GM18870 (cell line): ENCODE results near the gene BEGAIN.

Experiments
- ATAC-seq: cut with Tn5 transposase; IDR thresholded peaks from one replicate; pipeline ENCODE4 v1.9.1; 2021; ENCODE audit warnings: moderate library complexity; ENCODE audit not compliant: unreplicated experiment

BEGAIN gene

DNA sequence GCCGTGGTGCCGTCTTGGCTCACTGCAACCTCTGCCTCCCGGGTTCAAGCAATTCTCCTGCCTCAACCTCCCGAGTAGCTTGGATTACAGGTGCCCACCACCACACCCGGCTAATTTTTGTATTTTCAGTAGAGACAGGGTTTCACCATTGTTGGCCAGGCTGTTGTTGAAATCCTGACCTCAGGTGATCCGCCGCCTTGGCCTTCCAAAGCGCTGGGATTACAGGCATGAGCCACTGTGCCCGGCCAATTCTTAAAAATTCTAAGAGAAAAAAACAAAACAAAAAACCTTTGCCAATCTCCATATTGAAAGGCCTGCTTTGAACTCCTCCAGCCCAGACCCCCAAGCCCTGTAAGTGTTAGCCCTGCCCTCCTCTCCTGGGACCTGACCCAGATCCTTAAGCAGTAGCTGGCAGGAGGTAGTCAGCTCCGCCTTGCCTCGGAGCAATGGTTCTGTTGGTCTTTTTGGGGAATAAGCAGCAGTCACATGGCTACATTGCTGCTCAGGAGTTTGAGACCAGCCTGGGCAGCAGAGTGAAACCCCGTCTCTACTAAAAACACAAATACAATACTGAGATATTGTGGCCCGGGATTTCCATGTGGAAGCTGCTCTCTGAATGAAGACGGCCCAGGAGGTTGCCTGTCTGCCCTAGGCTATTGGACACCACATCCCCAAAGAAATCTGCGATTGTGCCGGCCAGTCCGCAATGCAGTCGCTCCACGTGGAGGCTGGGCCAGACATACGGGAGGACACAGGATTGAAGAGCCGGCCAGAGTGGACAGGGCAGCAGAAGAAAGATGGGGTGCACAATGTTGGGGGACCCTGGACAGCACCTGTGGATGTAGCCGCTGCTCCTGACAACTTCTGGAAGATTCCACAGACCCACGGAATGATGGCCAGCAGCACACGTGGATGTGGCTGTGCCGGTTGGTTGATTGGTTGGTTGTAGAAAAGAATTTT lies 28.8 kb upstream of the BEGAIN start:
- ATAC-seq: no peak

- no peak for ATAC-seq
Measured at GRCh38 chr14:100614803-100615202, 27.6 kb upstream of the BEGAIN start.

GRCh38 chr14:100612986-100613385 lies 25.8 kb upstream of the BEGAIN start:
- no peak for ATAC-seq

DNA sequence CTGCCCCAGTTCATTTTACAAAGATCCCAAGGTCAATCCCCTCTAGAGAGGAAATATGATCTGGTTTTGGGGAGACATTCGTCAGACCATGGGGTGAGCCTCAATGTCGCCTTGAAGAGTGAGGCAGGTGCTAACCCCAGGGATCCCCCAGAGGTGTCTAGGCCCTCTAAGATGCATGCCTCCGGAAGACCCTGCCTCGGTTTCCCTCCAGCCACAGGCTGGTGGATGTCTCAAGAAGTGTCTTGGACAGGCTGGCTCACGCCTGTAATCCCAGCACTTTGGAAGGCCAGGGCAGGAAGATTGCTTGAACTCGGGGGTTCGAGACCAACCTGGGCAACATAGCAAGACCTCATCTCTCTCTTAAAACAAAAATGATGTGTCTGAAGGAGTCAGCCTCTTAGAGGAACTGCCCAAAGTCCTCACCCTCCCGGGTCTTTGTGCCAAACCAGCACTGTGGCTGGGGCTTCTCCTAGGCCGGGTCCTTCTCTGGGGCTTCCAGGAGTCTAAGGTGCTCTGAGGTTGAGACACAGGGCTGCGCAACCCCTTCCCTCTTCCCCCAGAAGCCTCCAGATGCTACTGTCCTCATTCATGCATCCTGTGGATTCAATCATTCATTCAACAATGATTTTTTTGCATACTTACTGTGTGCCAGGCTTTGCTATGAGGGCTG lies 24.7 kb upstream of the BEGAIN start:
- ATAC-seq: no peak

DNA sequence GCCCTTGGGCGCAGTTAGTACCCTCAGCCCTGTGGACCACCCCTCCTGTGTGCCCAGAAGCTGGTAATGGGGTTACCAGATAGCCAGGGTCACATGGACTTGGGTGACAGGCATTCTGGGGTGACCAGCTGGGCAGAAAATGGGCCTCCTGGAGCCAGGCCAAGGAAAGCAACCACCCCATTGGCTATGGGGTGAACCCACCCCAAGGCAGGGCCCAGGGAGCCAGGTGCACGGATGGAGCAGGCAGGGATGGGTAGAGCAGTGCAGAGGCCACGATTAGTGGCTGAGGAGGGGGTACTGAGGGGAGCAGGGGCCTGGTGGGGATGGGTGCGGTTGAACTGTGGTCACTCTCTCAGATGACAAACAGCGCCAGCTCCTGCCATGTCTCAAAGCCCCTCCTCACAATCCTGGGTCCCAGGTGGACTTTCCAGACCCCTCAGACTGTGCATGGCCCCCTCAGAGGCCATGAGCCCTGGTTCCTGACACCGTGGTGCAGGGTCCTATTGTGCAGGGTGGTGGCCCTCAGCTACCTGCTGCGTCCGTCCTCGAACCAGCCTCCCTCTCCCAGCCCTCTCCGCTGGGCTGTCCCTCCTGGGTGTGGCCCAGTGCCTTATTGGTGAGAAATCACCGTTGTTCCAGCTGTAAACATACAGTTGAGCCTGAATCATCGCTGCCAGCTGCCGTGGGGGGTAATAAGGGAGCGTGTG lies 23.4 kb upstream of the BEGAIN start:
- no peak for ATAC-seq

- no peak for ATAC-seq
Measured at GRCh38 chr14:100609941-100610391, 22.7 kb upstream of the BEGAIN start.

DNA sequence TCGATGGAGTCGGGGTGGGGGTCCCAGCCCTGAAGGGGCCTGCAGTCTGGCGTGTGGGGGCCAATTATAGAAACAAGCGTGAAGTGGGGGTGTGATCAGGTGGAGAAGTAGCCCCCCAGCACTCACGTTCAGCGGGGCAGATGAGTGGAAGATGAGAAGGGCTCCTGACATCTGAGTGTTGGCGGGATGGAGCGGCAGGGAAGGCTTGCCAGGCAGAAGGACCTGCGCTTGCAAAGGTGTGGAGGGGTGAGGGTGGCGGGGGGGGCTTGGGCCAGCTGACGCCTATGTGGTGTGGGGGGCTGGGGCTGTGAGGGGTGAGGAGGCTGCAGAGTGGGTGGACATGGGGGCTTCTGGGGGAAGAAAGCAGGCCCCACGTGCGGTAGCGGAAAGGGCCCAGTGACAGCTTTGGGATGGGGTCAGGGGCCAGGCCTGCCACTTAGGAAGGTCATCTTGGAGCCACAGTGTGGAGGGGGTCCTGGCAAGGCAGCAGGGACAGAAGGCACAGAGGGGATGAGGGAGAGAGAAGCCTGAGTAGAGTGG lies 22.2 kb upstream of the BEGAIN start:
- ATAC-seq: no peak

DNA sequence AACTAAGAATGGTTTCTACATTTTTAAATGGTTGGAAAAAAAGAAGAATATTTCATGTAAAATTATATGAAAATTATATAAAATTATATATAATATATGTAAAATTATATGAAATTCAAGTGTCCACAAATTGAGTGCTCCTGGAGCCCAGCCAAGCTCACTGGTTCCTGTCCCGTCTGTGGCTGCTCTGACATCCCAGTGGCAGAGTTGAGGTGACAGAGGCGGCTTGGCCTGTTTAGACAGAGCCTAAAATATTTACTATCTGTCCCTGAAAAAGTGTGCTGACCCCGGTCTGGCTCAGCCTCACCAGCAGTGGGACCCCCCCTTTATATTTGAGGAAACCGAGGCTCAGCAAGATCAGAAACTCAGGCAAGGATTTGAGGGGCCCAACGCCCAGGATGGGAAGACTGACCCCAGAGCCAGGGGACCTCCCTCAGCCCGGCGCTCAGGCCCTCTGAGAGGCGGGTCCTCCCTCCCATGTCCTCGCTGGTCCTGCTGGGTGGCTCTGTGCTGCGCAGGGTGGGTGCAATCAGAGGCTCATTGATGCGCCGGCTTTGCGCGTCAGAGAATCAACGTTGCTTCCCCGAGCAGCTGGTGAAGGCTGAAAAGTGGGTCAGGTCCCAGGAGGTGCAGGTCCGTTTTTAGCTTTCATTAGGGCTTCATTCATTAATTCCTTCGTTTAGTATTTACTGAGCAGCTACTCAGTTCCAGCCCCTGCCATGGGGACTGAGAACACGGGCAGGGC lies 21.5 kb upstream of the BEGAIN start:
- no peak for ATAC-seq

- ATAC-seq: no peak
Measured at GRCh38 chr14:100608064-100608463, 20.8 kb upstream of the BEGAIN start.

DNA sequence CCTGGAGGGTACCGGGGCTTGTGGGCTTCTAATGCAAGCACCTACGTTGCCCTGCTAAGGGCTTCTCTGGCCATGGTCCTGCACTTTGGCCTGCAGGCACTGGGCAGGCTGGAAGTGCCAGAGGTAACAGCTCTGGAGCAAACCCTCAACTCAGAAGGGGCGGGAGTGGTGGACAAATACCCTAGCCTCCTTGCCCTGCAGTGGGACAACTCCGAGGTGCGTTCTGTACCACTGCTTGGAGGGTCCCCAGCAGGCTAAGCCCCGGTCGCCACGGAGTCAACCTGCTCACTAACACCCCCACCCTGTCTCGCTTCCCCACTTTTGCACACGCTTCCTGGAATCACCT lies 20.4 kb upstream of the BEGAIN start:
- no peak for ATAC-seq

DNA sequence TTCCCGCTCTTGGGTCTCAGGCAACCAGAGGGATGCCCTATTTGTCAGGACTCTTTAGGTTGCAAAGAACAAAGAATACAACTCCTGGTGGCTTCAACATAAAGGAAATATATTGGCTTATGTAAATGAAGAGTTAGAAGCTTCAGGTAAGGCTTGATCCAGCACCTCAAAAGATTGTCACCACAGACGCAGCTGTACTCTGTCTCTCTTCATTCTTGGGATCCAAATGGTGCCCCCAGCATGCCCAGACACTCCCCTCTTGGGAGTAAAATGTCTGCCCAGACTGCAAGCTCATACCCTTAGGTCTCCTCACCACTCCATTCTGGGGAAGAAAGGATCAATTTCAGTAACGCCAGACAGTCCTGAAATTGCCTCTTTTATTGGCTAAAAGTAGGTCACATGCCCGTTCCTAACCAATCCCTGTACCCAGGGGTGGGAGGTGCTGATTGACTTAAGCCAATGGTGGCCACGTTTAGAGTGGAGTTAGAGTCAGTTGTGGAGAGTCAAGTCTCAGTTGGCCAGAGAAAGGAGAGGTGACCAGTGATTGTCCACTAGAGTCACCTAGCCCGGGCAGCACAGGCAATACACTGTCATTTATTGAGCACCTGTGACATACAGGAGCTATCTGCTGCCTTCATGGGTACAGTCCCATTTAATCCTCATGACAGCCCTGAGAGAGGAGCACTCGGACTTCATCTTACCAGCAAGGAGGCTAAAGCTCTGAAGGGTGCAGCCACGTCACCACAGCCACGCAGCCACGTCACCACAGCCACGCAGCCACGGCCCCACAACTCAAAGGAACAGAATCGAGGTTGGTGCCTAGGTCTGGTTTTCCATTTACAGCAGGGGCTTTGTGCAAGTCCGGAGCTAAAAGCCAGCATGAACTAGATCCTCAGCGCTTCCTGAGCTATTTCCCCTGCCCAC lies 19.7 kb upstream of the BEGAIN start:
- no peak for ATAC-seq

DNA sequence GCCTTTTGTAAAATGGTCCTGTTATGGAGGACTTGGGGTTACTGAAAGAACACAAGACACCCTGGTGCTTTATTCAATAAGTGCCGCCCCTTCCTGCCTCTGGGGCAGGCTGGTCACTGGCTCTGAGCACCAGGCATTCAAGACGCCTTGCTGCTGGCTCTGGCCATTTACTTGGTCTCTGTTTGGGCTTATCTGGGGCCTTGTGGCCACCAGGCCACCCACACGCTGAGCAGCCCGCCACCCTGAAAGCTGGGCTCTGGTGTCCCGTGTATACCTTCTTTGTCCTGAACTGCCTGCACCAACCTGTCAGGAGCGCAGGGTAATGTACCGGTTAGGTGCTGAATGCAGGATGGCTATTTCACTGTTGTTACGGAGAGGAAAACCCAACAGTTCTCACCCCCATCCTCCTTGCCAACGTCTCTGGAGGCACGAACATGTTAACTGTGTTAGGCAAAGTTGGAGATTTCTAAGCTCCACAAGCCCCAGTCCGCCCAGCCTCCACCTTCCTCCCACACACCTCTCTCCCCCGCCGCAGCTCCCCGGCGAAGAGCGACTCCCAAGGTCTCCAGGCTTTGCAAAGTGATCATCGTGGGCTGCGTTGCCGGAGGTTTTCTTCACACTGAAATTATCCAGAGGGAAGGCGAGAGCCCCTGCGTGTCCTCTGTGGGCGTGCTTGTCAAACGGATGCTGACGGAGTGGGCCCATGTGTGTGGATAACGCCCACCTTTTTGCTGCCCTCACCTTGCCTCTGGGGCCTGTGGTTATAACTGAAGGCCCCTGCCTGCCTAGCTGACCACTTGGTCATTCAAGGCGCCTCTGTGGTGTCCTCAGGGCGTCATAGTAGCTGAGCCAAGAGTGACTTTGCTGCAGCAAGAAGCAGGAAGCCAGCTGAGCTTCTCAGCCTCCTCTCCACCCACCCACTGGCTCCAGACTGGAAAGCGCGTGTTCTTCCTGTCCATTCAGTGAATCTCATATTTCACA lies 18.8 kb upstream of the BEGAIN start:
- ATAC-seq: no peak

DNA sequence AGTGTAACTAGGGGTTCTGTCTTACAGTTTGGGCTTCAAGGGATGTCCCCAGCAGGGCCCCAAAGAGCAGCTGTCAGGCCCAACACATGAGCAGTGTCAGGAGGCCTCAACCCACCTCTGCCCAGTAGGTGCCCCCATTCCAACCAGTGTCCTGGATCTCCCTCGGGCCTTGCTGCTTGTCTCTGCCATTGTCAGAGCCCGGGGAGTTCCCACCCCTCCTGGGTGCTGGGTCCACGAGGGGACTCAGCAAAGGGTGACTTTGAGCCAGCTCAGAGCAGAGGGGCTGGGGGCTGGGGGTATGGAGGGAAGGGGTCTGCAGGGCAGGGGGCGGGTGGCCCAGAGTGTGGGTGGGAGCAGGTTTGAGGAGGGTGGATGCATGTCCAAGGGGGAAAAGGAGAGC lies 18.0 kb upstream of the BEGAIN start:
- no peak for ATAC-seq

DNA sequence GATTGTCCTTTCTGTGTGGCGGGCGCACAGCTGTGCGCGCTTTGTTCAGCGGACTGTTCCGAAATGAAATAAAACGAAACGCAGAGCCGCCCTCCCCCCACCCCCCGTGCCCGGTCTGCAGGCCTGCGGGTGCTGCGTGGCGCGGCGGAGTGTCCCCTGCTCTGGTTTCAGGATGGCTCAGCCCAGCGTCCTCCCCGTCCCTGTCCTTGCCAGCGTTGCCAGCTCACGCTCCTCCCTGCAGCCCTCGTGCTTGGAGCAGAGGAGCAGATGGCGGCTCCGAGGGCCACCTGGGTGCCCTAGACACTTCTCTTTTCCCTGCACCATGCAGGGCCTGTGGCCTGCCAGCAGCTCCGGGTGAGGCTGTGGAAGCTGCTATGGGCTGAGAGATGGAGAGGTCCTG lies 17.5 kb upstream of the BEGAIN start:
- no peak for ATAC-seq

GRCh38 chr14:100604121-100604501 lies 16.9 kb upstream of the BEGAIN start:
- ATAC-seq: no peak

DNA sequence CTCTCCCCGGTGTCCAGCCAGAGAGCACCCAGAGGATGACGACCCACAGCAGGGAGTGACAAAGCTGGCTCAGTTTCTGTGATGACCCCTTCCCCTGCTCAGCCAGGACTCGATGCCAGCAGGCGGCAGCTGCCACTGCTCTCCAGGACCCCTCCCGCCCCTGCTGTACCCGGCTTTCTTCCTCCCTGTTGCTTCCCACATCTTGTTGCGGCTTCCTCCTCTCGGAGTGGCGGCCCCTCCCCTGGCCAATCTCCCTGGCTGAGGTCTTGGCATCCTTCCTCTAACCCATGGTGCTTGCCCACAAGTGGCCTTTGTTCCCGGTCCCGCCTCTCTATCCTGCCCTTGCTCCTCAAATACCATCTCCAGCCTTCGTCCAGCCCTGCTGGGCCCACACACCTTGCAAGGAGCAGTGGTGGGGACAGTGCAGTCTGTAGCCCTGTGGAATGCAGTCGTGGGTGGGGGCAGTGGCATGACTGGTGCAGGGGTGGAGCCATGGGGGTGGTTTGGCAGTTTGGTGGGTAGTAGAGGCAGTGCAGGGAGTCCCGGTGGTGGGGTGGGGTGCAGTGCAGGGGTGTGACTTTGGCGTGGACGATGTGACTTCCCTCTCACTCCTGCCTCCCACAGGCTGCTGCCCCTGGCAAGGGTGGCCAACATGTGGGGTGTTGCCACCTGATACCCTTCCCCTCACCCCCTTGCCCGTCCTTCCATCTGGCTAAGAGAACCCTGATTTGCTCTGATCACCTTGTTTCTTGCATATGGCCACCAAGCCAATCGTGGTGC lies 16.3 kb upstream of the BEGAIN start:
- no peak for ATAC-seq

DNA sequence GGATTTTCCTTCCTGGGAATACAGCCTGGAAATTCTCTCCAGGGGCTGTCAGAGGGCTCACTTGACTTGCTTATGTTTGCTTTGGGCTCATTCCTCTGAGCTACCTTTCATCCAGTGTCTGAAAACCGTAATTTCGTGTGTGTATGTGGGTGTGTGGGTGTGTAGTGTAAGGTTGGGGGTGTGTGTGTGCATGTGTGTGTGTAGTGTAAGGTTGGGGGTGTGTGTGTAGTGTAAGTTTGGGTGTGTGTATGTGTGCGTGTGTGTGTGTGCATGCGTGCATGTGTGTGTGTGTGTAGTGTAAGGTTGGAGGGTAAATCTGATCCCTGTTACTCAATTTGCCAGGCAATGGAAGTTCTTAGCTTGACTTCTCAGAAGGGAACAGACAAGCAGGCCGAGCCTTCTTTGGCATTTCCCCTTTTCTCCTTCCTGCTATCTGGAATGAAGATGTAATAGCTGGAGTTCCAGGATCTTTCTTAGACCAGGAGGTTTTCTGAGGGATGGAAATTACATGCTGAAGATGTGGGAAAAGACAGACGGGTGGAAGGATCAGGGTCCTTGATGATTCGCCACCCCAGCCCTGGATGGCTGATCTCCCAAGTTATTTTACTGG lies 15.5 kb upstream of the BEGAIN start:
- no peak for ATAC-seq
